GM12872 (cell line): ENCODE data around the gene ULK3.

ENCODE experiments used
- TF ChIP-seq, protein P1 (sequence below): IDR thresholded peaks from 3 replicates; pipeline ENCODE4 v1.5.1; 2011; ENCODE audit warnings: low read depth, mild to moderate bottlenecking, low read length, moderate library complexity; ENCODE audit not compliant: insufficient read depth

ULK3 gene

DNA sequence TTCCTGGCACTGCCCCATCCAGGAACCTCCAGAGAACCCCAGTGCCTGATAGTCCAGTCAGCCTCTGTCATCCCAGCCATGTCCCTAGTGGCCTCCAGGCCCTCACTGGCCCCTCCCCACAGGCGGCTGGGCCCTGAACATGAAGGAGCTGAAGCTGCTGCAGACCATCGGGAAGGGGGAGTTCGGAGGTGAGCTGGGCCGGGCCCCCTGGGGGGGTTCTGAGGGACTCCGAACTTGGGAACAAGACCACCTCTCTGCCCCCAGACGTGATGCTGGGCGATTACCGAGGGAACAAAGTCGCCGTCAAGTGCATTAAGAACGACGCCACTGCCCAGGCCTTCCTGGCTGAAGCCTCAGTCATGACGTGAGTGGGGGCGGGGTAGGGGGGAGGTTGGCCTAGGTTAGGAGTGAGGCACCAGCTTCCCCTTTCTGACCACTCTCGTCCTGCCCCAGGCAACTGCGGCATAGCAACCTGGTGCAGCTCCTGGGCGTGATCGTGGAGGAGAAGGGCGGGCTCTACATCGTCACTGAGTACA lies 42.3 kb downstream of the ULK3 start:
- TF ChIP-seq, protein P1, sequence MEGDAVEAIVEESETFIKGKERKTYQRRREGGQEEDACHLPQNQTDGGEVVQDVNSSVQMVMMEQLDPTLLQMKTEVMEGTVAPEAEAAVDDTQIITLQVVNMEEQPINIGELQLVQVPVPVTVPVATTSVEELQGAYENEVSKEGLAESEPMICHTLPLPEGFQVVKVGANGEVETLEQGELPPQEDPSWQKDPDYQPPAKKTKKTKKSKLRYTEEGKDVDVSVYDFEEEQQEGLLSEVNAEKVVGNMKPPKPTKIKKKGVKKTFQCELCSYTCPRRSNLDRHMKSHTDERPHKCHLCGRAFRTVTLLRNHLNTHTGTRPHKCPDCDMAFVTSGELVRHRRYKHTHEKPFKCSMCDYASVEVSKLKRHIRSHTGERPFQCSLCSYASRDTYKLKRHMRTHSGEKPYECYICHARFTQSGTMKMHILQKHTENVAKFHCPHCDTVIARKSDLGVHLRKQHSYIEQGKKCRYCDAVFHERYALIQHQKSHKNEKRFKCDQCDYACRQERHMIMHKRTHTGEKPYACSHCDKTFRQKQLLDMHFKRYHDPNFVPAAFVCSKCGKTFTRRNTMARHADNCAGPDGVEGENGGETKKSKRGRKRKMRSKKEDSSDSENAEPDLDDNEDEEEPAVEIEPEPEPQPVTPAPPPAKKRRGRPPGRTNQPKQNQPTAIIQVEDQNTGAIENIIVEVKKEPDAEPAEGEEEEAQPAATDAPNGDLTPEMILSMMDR, result no peak

DNA sequence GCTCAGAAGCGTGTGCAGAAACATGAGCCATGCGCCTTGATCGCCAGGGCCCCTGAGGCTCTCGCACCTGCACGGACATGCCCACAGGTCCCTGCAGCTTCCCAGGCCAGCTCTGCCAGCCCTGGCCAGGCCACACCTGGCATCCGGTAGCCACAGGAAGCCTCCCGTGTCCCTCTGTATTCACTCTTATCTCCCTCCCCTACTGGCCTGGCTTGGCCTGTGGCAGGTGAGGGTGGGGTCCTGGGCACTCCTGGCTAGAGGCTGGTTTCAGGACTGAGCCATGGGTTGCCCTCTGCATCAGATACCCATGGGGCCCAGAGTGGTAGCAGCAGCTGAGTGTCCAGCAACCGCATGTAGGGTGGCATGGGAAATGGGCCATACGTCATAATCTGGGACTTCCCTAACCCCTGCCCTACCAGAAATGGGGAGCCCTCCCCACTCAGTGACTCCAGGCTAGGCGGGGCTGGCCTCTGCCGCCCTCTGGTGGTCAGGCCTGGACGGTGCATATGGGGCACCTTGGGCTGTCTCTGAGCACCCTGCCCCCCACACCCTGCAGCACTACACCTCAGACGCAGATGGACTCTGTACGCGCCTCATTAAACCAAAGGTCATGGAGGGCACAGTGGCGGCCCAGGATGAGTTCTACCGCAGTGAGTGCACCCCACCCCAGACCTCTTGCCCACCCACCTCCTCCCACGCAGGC lies 42.9 kb downstream of the ULK3 start:
- TF ChIP-seq, protein P1, result peak; percentile 99

DNA sequence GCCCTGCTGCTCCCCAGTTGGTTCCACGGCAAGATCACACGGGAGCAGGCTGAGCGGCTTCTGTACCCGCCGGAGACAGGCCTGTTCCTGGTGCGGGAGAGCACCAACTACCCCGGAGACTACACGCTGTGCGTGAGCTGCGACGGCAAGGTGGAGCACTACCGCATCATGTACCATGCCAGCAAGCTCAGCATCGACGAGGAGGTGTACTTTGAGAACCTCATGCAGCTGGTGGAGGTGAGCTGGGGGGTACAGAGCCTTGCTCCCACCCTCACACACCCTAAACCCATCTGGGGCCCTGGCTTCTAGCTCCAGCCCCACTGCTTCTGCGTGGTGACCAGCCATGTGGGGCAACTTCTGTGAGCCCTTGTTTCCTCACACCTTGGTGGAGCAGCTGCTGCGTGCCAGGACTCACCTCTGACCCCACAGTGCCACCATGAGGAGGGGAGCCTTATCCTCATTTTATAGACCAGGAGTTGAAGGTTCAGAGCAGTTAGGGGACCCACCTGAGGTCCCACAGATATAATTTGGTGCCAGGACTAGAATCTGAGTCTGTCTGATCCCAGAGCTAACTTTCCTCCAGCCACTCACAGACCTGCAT lies 43.6 kb downstream of the ULK3 start:
- TF ChIP-seq, protein P1, result peak; percentile 38; the same call in 1 of the 3 replicates

- TF ChIP-seq, protein P1, result peak; percentile 52
These were observed 44.3 kb downstream of the ULK3 start for GRCh38 chr15:74798388-74799254.

- TF ChIP-seq, protein P1, result no peak
These were observed 46.9 kb downstream of the ULK3 start for GRCh38 chr15:74795966-74796625.

DNA sequence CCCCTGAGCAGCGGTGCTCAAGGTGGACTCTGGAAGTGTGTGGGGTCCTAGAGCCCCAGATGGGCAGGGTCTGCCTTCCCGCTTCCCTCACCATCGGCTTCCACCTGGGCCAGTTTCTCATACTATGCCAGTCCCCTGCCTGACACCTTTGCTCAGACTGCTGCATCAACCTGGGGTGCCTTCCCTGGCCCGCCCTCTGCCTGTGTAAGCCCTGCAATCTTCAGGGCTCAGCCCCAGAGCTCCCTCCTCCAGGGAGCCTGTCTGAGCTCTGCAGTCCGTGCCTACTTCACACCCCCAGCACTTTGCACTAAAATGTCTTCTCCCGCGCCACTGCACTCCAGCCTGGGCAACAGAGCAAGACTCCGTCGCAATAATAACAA lies 48.0 kb downstream of the ULK3 start:
- TF ChIP-seq, protein P1, result no peak
